Activated CD4-positive, alpha-beta T cell treated with anti-CD3 and anti-CD28 coated beads for 36 hours (primary cell): ENCODE data around the gene DCP1B. TPM values are rescaled to one million over a fixed set of nuclear protein-coding genes. Genes with fewer than 3 reads are reported as not detected.

Source experiments
- ATAC-seq: fragments of 200-7000 bp; cut with Tn5 transposase; one replicate; pipeline ENCODE4 v1.10.0; 2021; ENCODE audit warnings: mild to moderate bottlenecking, moderate library complexity
- CTCF ChIA-PET: fragments of 350-600 bp; sonication (Branson Sonifier 250); formaldehyde crosslinking; loops from one replicate; lab custom pipeline; 2021; ENCODE audit warnings: antibody characterized with exemption; lab: Charles Lee
- POLR2A ChIA-PET: fragments of 350-600 bp; sonication (Branson Sonifier 250); formaldehyde crosslinking; loops from one replicate; lab custom pipeline; 2021; ENCODE audit warnings: antibody characterized with exemption, inconsistent platforms; lab: Charles Lee
- DNase-seq: peaks from one replicate; pipeline ENCODE4 v3.0.0-alpha.2; 2020
- H3K27ac Mint-ChIP-seq: one replicate; pipeline ENCODE4 v1.8.0; 2021; ENCODE audit warnings: mixed read lengths
- H3K27me3 Mint-ChIP-seq: one replicate; pipeline ENCODE4 v1.8.0; 2021; ENCODE audit warnings: mixed read lengths
- H3K36me3 Mint-ChIP-seq: one replicate; pipeline ENCODE4 v1.8.0; 2021; ENCODE audit warnings: low read depth, mixed read lengths
- H3K4me1 Mint-ChIP-seq: one replicate; pipeline ENCODE4 v1.8.0; 2021; ENCODE audit warnings: mixed read lengths
- H3K4me3 Mint-ChIP-seq: one replicate; pipeline ENCODE4 v1.8.0; 2021; ENCODE audit warnings: mild to moderate bottlenecking, moderate library complexity, mixed read lengths
- H3K9me3 Mint-ChIP-seq: one replicate; pipeline ENCODE4 v1.8.0; 2021; ENCODE audit warnings: low read depth, mixed read lengths
- intact Hi-C, 2 experiments: fragments of 100-400 bp; cut with DNase I in 1 of 2; cut with micrococcal nuclease in 1 of 2; formaldehyde crosslinking; loops; one replicate each; pipeline versions ENCODE4 v1.14.2 to v1.15.1; 2022 to 2024; cut with DNase I, micrococcal nuclease
- total RNA-seq, 2 experiments: library from RNA; stranded (reverse); gene quantifications; one replicate each; pipeline ENCODE4 v1.2.3, GENCODE V29; 2021

DCP1B gene
- total RNA-seq, 2 experiments from 2014 or later = 14.5 to 16.1 TPM

DNA sequence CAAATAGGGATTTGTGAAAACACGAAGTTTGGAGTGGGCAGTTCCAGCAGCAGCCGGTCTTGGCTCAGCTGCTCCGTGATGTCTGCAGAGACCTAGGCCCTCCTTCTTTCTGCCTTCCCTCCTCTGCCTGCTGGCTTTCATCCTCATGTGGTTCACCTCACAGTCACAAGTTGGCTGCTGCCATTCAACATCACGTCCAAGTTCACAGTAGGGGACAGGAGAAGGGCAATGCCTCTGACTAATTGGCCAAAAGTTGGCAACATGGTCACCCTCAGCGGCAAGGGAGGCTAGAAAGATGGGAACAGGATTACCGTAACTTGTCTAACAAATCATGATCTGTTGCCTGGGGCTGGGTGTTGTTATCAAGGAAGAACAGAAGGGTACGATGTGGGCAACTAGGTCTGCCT, 78.0 kb downstream of the DCP1B start:
- Mint-ChIP-seq H3K4me3 (no peak overlapping the region), H3K9me3 (no peaks in the 10 kb centered on the region), H3K27ac (no peak overlapping the region), H3K4me1 (peaks cover 9% of the 10 kb centered on the region), H3K36me3 (no peaks in the 10 kb centered on the region), H3K27me3 (no peaks in the 10 kb centered on the region)
- ChIA-PET CTCF (interaction anchor here (2.7 kb wide), 1 partner anchor 14 kb away, joined by 9 read pairs; no protein-coding TSS in a partner anchor), POLR2A (interaction anchor here (0.6 kb wide), 1 partner anchor 293 kb away, joined by 4 read pairs; no protein-coding TSS in a partner anchor)
- intact Hi-C loops = no loop called here
- no peak for DNase-seq
- ATAC-seq = no peak

DNA sequence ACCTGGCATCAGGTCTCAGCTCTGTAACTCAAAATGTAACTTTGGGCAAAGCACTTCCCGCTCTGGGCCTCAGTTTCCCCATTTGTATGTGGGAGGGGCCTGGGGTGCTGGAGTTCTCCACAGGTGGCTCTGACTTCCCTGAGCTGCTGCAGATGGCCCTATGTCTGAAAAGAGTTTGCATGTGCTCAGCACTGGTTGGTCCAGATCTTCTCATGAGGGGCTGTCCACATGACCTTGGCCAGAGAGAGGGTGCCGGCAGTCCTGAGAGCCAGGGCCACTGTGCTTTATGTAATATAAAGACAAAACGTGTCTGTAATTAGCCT, 78.6 kb downstream of the DCP1B start:
- H3K36me3 Mint-ChIP-seq = no peaks in the 10 kb centered on the region
- H3K27me3 Mint-ChIP-seq = no peaks in the 10 kb centered on the region
- ATAC-seq = no peak
- H3K4me3 Mint-ChIP-seq = no peak overlapping the region
- peaks cover 9% of the 10 kb centered on the region for H3K4me1 Mint-ChIP-seq
- no peak overlapping the region for H3K27ac Mint-ChIP-seq
- H3K9me3 Mint-ChIP-seq = no peaks in the 10 kb centered on the region
- DNase-seq = no peak
- ChIA-PET CTCF (interaction anchor here (2.7 kb wide), 1 partner anchor 14 kb away, joined by 9 read pairs; no protein-coding TSS in a partner anchor), POLR2A (interaction anchor here (0.6 kb wide), 1 partner anchor 292 kb away, joined by 4 read pairs; no protein-coding TSS in a partner anchor)
- intact Hi-C loops = no loop called here

DNA sequence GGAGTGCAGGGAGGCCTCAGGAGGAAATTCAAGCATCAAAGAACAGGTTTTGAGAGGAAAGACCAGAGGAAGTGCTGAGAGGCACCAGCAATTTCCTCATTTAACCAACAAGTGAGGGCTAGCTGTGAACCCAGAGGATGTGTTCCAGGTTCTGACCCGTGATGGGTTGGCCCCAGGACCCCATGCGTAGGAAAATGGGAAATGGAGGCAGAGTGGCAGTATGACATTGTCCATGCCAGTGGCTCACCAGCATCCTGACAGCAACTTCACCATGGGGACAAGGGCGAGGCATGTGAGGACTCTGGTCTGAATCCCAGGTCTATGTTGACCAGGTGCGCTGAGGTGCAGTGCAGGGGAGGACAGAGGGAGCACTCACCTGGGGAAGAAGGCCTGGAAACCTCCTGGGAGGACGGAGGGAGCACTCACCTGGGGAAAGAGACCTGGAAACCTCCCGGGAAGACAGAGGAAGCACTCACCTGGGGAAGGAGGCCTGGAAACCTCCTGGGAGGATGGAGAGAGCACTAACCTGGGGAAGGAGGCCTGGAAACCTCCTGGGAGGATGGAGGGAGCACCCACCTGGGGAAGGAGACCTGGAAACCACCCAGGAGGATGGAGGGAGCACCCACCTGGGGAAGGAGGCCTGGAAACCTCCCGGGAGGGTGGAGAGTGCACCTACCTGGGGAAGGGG, 79.1 kb downstream of the DCP1B start:
- no peaks in the 10 kb centered on the region for H3K36me3 Mint-ChIP-seq
- H3K4me1 Mint-ChIP-seq = peaks cover 9% of the 10 kb centered on the region
- no peaks in the 10 kb centered on the region for H3K27me3 Mint-ChIP-seq
- H3K4me3 Mint-ChIP-seq = no peak overlapping the region
- H3K9me3 Mint-ChIP-seq = no peaks in the 10 kb centered on the region
- CTCF ChIA-PET = interaction anchor here (2.7 kb wide), 1 partner anchor 15 kb away, joined by 9 read pairs; no protein-coding TSS in a partner anchor
- POLR2A ChIA-PET = no interaction called here
- ATAC-seq (no peak), DNase-seq (no peak)
- intact Hi-C loops = no loop called here
- H3K27ac Mint-ChIP-seq = no peak overlapping the region

DNA sequence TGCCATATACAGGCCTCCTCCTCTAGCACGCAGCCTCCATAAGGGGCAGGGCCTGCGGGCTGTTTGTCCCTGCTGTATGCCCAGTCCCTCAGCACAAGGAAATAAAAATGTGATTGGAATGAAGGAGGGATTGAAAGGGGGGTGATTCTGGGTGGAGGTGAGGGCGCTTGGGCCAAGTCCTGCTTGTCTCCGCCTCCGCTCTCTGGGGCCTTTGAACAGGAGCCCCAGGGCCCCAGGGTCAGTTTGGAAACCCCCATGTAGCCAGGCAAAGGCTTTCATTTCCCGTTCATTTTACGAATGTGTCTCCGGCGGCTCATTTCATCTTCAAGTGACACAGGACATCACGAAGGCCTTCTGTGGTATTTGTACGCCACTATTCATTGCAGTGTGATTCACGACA, 81.3 kb downstream of the DCP1B start:
- Mint-ChIP-seq H3K27ac (no peak overlapping the region), H3K9me3 (no peaks in the 10 kb centered on the region), H3K36me3 (no peaks in the 10 kb centered on the region), H3K4me1 (peaks cover 9% of the 10 kb centered on the region), H3K27me3 (no peaks in the 10 kb centered on the region), H3K4me3 (no peak overlapping the region)
- DNase-seq = no peak
- intact Hi-C loops = no loop called here
- CTCF ChIA-PET = no interaction called here
- POLR2A ChIA-PET = no interaction called here
- ATAC-seq = no peak

DNA sequence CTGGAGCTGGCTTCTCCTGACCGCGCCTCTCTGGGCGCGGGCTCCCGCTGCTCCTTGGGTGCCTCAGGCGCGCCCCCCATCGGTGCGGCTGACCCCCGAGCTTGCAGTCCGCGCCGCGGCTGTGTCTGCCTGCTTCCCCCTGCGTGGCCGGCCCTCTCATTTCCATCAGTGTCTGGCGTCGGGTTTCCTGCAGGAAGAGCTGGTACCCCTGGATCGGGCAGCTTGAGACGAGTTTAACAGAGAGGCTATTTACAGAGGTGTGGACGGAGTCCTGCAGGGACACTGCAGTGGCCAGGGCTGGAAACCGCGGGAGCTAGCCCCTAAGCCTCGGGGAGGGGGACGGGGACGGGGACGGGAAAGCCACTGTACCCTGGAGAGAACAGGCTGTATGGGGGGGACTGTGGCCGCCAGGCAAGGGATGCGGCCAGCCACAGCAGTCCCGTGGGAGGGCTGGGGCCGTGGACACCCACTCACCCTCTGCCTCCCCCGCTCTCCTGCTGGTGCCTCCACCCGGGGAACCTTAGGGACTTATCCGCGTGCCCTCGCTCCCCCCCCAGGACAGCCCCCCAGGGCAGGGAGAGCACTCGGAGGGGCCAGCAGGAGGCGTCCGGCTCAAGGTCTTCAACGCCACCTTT, 82.1 kb downstream of the DCP1B start:
- no peaks in the 10 kb centered on the region for H3K9me3 Mint-ChIP-seq
- CTCF ChIA-PET = interaction anchor here (0.7 to 1.5 kb wide), 2 partner anchors 8 to 18 kb away, joined by 3 to 7 read pairs; no protein-coding TSS in a partner anchor
- no peak overlapping the region for H3K27ac Mint-ChIP-seq
- H3K4me3 Mint-ChIP-seq = no peak overlapping the region
- intact Hi-C loops = no loop called here
- ATAC-seq (no peak), DNase-seq (peak; percentile 28)
- POLR2A ChIA-PET = no interaction called here
- H3K36me3 Mint-ChIP-seq = no peaks in the 10 kb centered on the region
- no peaks in the 10 kb centered on the region for H3K27me3 Mint-ChIP-seq
- peaks cover 12% of the 10 kb centered on the region for H3K4me1 Mint-ChIP-seq

DNA sequence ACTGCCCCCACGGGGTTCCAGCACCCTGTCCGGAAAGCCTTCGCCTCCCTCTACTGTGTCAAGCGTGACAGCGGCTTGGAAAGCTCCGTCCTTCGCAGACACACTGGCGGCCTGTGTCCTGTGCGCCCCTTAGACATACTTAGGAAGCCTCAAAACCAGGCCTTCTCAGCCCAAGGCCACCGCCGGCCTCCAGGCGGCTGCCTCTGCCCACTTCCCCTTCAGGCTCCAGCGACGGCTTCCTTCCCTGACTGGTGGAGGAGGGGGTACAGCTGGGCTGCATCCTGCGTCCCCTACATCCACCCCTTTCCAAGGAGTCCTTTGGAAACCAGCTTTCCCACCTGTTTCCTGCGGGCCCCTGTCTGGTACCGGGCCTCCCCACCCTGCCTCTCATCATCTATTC, 83.3 kb downstream of the DCP1B start:
- H3K4me1 Mint-ChIP-seq = peaks cover 19% of the 10 kb centered on the region
- intact Hi-C loops = no loop called here
- DNase-seq = no peak
- H3K27ac Mint-ChIP-seq = no peak overlapping the region
- H3K27me3 Mint-ChIP-seq = no peaks in the 10 kb centered on the region
- no peak for ATAC-seq
- no peaks in the 10 kb centered on the region for H3K9me3 Mint-ChIP-seq
- CTCF ChIA-PET = no interaction called here
- no peaks in the 10 kb centered on the region for H3K36me3 Mint-ChIP-seq
- H3K4me3 Mint-ChIP-seq = no peak overlapping the region
- POLR2A ChIA-PET = no interaction called here

DNA sequence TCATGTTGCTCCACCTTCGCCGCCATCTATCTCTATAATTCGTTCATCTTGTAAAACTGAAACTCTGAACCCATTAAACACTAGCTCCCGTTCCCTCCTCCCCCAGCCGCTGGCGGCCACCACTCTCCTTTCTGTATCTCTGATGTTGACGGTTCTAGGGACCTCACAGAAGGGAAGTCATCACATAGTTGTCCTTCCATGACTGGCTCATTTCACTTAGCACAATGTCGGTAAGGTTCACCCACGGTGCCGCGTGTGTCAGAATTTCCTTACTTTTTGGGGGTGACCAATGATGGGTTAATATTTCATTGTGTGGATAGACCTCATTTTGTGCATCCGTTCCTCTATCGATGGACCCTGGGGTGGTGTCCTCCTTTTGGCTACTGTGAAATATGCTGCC, 83.8 kb downstream of the DCP1B start:
- ATAC-seq (no peak), DNase-seq (no peak)
- no peak overlapping the region for H3K4me3 Mint-ChIP-seq
- H3K36me3 Mint-ChIP-seq = no peaks in the 10 kb centered on the region
- H3K27me3 Mint-ChIP-seq = no peaks in the 10 kb centered on the region
- H3K4me1 Mint-ChIP-seq = peaks cover 24% of the 10 kb centered on the region
- no peak overlapping the region for H3K27ac Mint-ChIP-seq
- POLR2A ChIA-PET = no interaction called here
- CTCF ChIA-PET = interaction anchor here (1.0 kb wide), 1 partner anchor 19 kb away, joined by 5 read pairs; no protein-coding TSS in a partner anchor
- H3K9me3 Mint-ChIP-seq = no peaks in the 10 kb centered on the region
- intact Hi-C loops = no loop called here

DNA sequence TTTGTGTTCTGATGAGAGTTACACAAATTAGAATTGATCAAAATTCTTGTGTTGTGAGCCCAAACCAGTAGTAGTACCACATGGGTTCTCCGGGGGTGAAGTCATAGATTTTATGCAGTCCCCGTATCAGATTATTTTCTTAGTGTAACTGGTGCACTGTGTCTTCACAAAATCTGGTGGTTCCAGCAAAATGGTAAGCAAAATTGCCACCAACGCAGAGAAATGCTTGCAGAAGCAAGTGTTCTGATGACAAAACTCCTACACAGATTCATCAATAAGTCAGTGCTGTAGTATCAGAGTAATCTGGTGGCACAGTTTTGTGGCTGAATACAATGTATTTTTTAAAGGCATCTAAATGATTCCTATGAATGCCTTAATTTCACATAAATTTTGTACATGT, 84.5 kb downstream of the DCP1B start:
- intact Hi-C loops = loop anchor here in 1 of 2 experiments (10.0 kb wide), 1 partner anchor 585 kb away; no protein-coding TSS in a partner anchor
- Mint-ChIP-seq H3K27ac (no peak overlapping the region), H3K4me1 (peaks cover 21% of the 10 kb centered on the region), H3K36me3 (no peaks in the 10 kb centered on the region), H3K9me3 (no peaks in the 10 kb centered on the region), H3K4me3 (no peak overlapping the region), H3K27me3 (no peaks in the 10 kb centered on the region)
- ChIA-PET POLR2A (no interaction called here), CTCF (interaction anchor here (0.9 to 1.0 kb wide), 2 partner anchors 20 to 123 kb away, joined by 4 to 5 read pairs; no protein-coding TSS in a partner anchor)
- ATAC-seq = no peak
- DNase-seq = no peak

DNA sequence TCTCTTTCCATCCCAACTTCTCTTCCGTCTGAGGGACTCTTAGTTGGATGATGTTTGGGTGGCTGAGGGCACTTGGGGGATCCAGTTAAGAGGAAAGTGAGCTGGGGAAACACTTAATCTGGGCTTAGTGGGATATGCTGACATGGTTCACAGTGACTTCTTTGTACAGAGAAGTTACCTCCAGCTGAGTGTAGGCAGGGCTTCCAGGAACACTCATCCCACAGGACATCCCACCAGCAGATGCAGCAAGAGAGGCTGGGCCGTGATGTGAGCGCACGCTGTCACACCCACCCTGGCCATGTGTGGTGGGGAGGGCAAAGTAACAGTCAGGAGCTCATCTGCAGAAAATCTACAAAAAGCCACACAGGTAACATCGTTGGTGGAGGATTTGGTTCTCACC, 85.0 kb downstream of the DCP1B start:
- Mint-ChIP-seq H3K36me3 (no peaks in the 10 kb centered on the region), H3K9me3 (no peaks in the 10 kb centered on the region), H3K4me3 (no peak overlapping the region), H3K27me3 (no peaks in the 10 kb centered on the region), H3K27ac (no peak overlapping the region), H3K4me1 (peaks cover 16% of the 10 kb centered on the region)
- no peak for ATAC-seq
- POLR2A ChIA-PET = no interaction called here
- no peak for DNase-seq
- intact Hi-C loops = loop anchor here in 1 of 2 experiments (10.0 kb wide), 1 partner anchor 584 kb away; no protein-coding TSS in a partner anchor
- CTCF ChIA-PET = interaction anchor here (0.6 to 1.0 kb wide), 3 partner anchors 20 to 300 kb away, joined by 3 to 5 read pairs (median 4); no protein-coding TSS in a partner anchor

DNA sequence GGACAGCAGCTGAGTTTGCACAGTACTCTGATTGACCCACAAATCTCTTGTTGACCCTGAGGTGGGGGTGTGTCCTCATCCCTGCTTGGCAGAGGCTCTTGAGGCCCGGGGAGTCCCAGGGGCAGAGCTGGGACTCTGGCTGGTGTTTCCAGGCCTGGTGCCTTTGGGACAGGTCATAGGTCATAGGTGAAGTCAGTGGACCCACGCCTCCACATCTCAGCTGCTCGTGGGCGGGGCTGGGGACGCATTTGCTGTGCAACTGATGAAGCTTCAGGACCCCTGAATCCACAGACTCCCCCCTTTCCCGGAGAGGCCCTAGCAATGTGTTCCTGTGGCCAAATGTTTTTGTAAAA, 85.4 kb downstream of the DCP1B start:
- intact Hi-C loops = loop anchor here in 1 of 2 experiments (10.0 kb wide), 1 partner anchor 584 kb away; no protein-coding TSS in a partner anchor
- ATAC-seq (no peak), DNase-seq (no peak)
- ChIA-PET CTCF (interaction anchor here (0.6 to 2.4 kb wide), 2 partner anchors 21 to 299 kb away, joined by 3 to 11 read pairs; no protein-coding TSS in a partner anchor), POLR2A (no interaction called here)
- Mint-ChIP-seq H3K27me3 (no peaks in the 10 kb centered on the region), H3K27ac (no peak overlapping the region), H3K9me3 (no peaks in the 10 kb centered on the region), H3K4me1 (peaks cover 16% of the 10 kb centered on the region), H3K4me3 (no peak overlapping the region), H3K36me3 (no peaks in the 10 kb centered on the region)

DNA sequence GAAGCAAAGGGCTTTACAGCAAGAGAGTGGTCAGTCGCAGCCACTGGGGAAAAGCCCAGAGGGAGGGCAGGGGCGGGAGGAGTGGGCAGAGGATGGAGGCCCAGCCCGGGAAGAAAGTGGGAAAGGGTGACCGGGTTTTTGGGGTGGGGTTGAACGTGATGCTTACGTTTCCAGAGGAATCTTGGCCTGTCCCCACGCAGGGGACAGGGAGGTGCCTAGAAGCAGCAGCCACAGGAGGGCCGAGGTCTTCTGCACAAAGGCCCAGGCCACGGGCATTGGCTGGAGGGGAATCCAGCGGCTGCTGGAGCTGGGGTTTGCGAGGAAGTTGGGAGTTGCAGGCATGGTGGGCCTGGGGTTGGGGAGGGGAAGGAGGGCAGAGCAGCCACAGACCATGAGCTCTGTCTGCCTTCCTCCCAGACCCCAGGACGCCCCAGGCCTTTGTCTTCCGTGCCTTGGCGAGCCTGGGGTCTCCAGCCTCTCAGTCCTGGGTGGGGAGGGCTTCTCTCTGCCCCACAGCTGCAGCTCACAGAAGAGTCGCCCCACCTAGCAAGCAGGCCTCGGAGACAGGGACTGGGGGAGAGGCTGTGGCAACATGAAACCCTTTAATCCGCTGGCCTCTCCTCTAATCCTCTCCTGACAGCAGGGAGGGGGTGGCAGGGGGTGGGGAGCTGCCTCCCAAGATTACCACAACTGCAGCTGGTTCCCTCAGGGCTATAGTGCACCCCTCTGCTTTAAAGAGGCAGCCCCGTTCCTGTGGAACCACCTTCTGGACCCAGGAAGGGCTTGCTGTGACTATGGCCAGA, 86.0 kb downstream of the DCP1B start, which contains the start of gene CACNA2D4:
TSS of gene CACNA2D4 (minus strand) at position 572 of the 803 bp plus-strand sequence. CDS start at position 393, 179 bp downstream.
- ChIA-PET POLR2A (no interaction called here), CTCF (interaction anchor here (0.7 to 2.4 kb wide), 2 partner anchors 22 to 258 kb away, joined by 3 to 11 read pairs; no protein-coding TSS in a partner anchor)
- H3K27ac Mint-ChIP-seq = no peak within 1 kb of the TSS
- no peaks in the 10 kb centered on the region for H3K27me3 Mint-ChIP-seq
- no peak for DNase-seq
- H3K36me3 Mint-ChIP-seq = no peaks in the 10 kb centered on the region
- H3K9me3 Mint-ChIP-seq = no peaks in the 10 kb centered on the region
- no peak for ATAC-seq
- H3K4me1 Mint-ChIP-seq = peaks cover 16% of the 10 kb centered on the region
- no peak within 1 kb of the TSS for H3K4me3 Mint-ChIP-seq
- intact Hi-C loops = loop anchor here in 1 of 2 experiments (10.0 kb wide), 1 partner anchor 583 kb away; no protein-coding TSS in a partner anchor
